K562 (cell line): ENCODE data around the gene LRP1B. TPM values are rescaled to one million over a fixed set of nuclear protein-coding genes. Genes with fewer than 3 reads are reported as not detected.

Experiments used
- ATAC-seq: fragments of 200-7000 bp; cut with Tn5 transposase; 3 replicates; pipeline ENCODE4 v1.9.1; 2020; ENCODE audit warnings: moderate library complexity
- BruUV-seq: library from RNA; stranded (reverse); fragments of 400-500 nt; replicated peaks from 2 replicates; lab custom pipeline; 2021; lab: Mats Ljungman, UMichigan
- CTCF ChIA-PET: fragments of 300-600 bp; formaldehyde crosslinking; extraction: SDS; loops from one replicate; lab custom pipeline; 2021; ENCODE audit warnings: low intra/inter-chr PET ratio; lab: Yijun Ruan, JAX
- POLR2A ChIA-PET: fragments of 300-600, 350-650 bp; sonication (Branson Sonifier 250); formaldehyde crosslinking; extraction: SDS; loops from one replicate; lab custom pipeline; 2021; ENCODE audit warnings: antibody characterized with exemption, inconsistent platforms; lab: Yijun Ruan, JAX
- DNase-seq, 4 experiments: peaks; one replicate each; pipeline versions ENCODE4 v3.0.0 to v3.0.0-alpha.2; 2011 to 2018; ENCODE audit warnings: low spot score in 3 of 4, mixed read lengths in 3 of 4; ENCODE audit errors: extremely low read depth in 1 of 4
- FAIRE-seq: peaks from 2 replicates; lab custom pipeline; 2011; peaks lifted over from hg19 to GRCh38; lab: Jason Lieb, UNC
- H2AFZ ChIP-seq: 2 replicates; pipeline ENCODE4 v1.6.0; 2011; ENCODE audit warnings: low read depth, low read length, control low read depth, inconsistent platforms
- H3K27ac ChIP-seq: fragments of 200-600 bp; 3 replicates; pipeline ENCODE4 v1.8.0; 2011; ENCODE audit warnings: low read depth, mild to moderate bottlenecking, control low read depth, inconsistent platforms, low read length, moderate library complexity, mixed read lengths; ENCODE audit errors: extremely low read depth
- H3K27me3 ChIP-seq, 2 experiments: fragments of 300-600 bp in 1 of 2; 2 replicates in 1 of 2; 3 replicates in 1 of 2; pipeline versions ENCODE4 v1.6.0 to v1.8.0; 2011; ENCODE audit warnings: inconsistent platforms in 2 of 2, low read length in 2 of 2, mild to moderate bottlenecking in 1 of 2, mixed read lengths in 1 of 2, moderate library complexity in 1 of 2; ENCODE audit not compliant: control insufficient read depth in 2 of 2, insufficient read depth in 2 of 2
- H3K36me3 ChIP-seq: fragments of 300-600 bp; 3 replicates; pipeline ENCODE4 v1.8.0; 2011; ENCODE audit warnings: mild to moderate bottlenecking, low read length, inconsistent platforms; ENCODE audit not compliant: control insufficient read depth, insufficient read depth
- H3K4me1 ChIP-seq, 2 experiments: fragments of 200-600 bp in 1 of 2; replicated peaks in 1 of 2; 2 replicates in 1 of 2; 3 replicates in 1 of 2; pipeline versions ENCODE4 v1.5.1 to v1.8.0; 2011; ENCODE audit warnings: inconsistent platforms in 2 of 2, low read length in 2 of 2, mild to moderate bottlenecking in 1 of 2, mixed read lengths in 1 of 2, moderate library complexity in 1 of 2; ENCODE audit not compliant: control insufficient read depth in 2 of 2, insufficient read depth in 2 of 2
- H3K4me2 ChIP-seq: 2 replicates; pipeline ENCODE4 v1.6.1; 2011; ENCODE audit warnings: low read length, control low read depth, inconsistent platforms, mixed read lengths; ENCODE audit not compliant: insufficient read depth
- H3K4me3 ChIP-seq: fragments of 200-600 bp; sonication (generic), shearing (Covaris generic); 2 replicates; pipeline ENCODE4 v1.5.1; 2016; ENCODE audit warnings: control low read depth, inconsistent platforms
- H3K79me2 ChIP-seq: fragments of 200-600 bp; 3 replicates; pipeline ENCODE4 v1.8.0; 2011; ENCODE audit warnings: low read length, inconsistent platforms; ENCODE audit not compliant: control insufficient read depth, insufficient read depth
- H3K9ac ChIP-seq, 2 experiments: 2 replicates each; pipeline versions ENCODE4 v1.6.0 to v1.6.1; 2011; ENCODE audit warnings: low read depth in 2 of 2, low read length in 2 of 2, control low read depth in 1 of 2, inconsistent platforms in 1 of 2, mild to moderate bottlenecking in 1 of 2, mixed read lengths in 1 of 2; ENCODE audit not compliant: insufficient read depth in 1 of 2
- H3K9me1 ChIP-seq: one replicate; pipeline ENCODE4 v1.6.0; 2011; ENCODE audit warnings: inconsistent platforms, mild to moderate bottlenecking, low read length, moderate library complexity; ENCODE audit not compliant: control insufficient read depth, insufficient read depth
- H3K9me3 ChIP-seq: replicated peaks from 2 replicates; pipeline ENCODE4 v1.5.1; 2011; ENCODE audit warnings: low read depth, low read length, inconsistent platforms; ENCODE audit not compliant: control insufficient read depth, insufficient read depth
- H4K20me1 ChIP-seq: replicated peaks from 2 replicates; pipeline ENCODE4 v1.6.1; 2011; ENCODE audit warnings: low read length, inconsistent platforms, mixed read lengths; ENCODE audit not compliant: control insufficient read depth, insufficient read depth
- CAMTA2 ChIP-seq: fragments of 250-450 bp; sonication (Bioruptor Pico); conservative IDR thresholded peaks from 2 replicates; pipeline ENCODE4 v1.5.1; 2022
- CC2D1A ChIP-seq: fragments of 450-650 bp; IDR thresholded peaks from 2 replicates; pipeline ENCODE4 v1.6.1; 2017; ENCODE audit warnings: mild to moderate bottlenecking
- ELF4 ChIP-seq: fragments of 450-650 bp; formaldehyde crosslinking; IDR thresholded peaks from 2 replicates; pipeline ENCODE4 v1.4.0; 2022; ENCODE audit warnings: missing genetic modification characterization
- EP300 ChIP-seq: IDR thresholded peaks from 2 replicates; pipeline ENCODE4 v1.6.1; 2012; ENCODE audit warnings: low read length, improper control_type of control experiment
- FIP1L1 ChIP-seq: fragments of 200-400 bp; formaldehyde crosslinking; IDR thresholded peaks from 2 replicates; pipeline ENCODE4 v1.6.1; 2018; ENCODE audit warnings: mild to moderate bottlenecking, low read depth, low read length; ENCODE audit not compliant: poor library complexity, severe bottlenecking
- GMEB1 ChIP-seq: fragments of 250-450 bp; sonication (Bioruptor Pico); IDR thresholded peaks from 2 replicates; pipeline ENCODE4 v1.4.0; 2020; ENCODE audit warnings: mild to moderate bottlenecking
- ZKSCAN3 ChIP-seq: fragments of 250-450 bp; sonication (Bioruptor Pico); IDR thresholded peaks from 2 replicates; pipeline ENCODE4 v1.4.0; 2020
- ZNF175 ChIP-seq: fragments of 200-800 bp; sonication (Bioruptor generic); IDR thresholded peaks from 2 replicates; pipeline ENCODE4 v1.6.1; 2016; ENCODE audit warnings: low read depth, mild to moderate bottlenecking, missing genetic modification characterization, missing compliant biosample characterization
- ZNF518B ChIP-seq: fragments of 250-450 bp; sonication (Bioruptor Pico); IDR thresholded peaks from 2 replicates; pipeline ENCODE4 v1.5.0; 2021; ENCODE audit warnings: mild to moderate bottlenecking, moderate library complexity
- ZNF76 ChIP-seq: fragments of 250-450 bp; sonication (Bioruptor Pico); IDR thresholded peaks from 2 replicates; pipeline ENCODE4 v1.4.0; 2020; ENCODE audit warnings: mild to moderate bottlenecking, moderate library complexity, borderline replicate concordance
- in situ Hi-C: fragments of 300-500 bp; cut with MboI; formaldehyde crosslinking; loops from 4 replicates; pipeline ENCODE4 v1.15.0; 2018; ENCODE audit warnings: inconsistent platforms, mixed read lengths
- intact Hi-C: fragments of 100-400 bp; cut with micrococcal nuclease; formaldehyde crosslinking; loops from 2 replicates; pipeline ENCODE4 v1.14.2; 2022
- polyA plus RNA-seq, 8 experiments: library from polyadenylated mRNA; depleted of rRNA in 4 of 8; stranded (reverse) in 5 of 8; unstranded in 3 of 8; fragments of >200 nt; fragmentation: Nextera tagmentation in 2 of 8; fragmentation: Illumina TruSeq in 1 of 8; extraction: Ambion mirVana in 2 of 8; extraction: Trizol in 1 of 8; gene quantifications; 2 replicates each; pipeline versions ENCODE4 v1.2.1 to v1.2.3, GENCODE V29; 2011 to 2014; ENCODE audit warnings: inconsistent platforms in 1 of 8, missing spikeins in 1 of 8
- total RNA-seq, 7 experiments: library from RNA; depleted of rRNA in 6 of 7; stranded (reverse); fragments of >200 nt in 6 of 7; fragmentation: Illumina TruSeq in 2 of 7; extraction: Trizol in 2 of 7; gene quantifications; 2 replicates each; pipeline versions ENCODE4 v1.2.1 to v1.2.3, GENCODE V29; 2011 to 2021; ENCODE audit warnings: low replicate concordance in 1 of 7

LRP1B gene
- total and polyA plus RNA-seq, 9 of the 15 experiments (the other 6 are each of a cell fraction or from before 2014, with no cell fraction given), result not detected

GRCh38 chr2:140873915-140874531, 1256.8 kb downstream of the LRP1B start:
- H3K9me3 ChIP-seq, result no peaks in the 10 kb centered on the region
- H3K9me1 ChIP-seq, result no peaks in the 10 kb centered on the region
- no peak overlapping the region for H2AFZ ChIP-seq
- H3K27ac ChIP-seq, result no peak overlapping the region
- no peak for TF ChIP-seq EP300
- TF ChIP-seq CAMTA2 (CRISPR knock-in tag), result no peak
- no peak for TF ChIP-seq GMEB1 (CRISPR knock-in tag)
- TF ChIP-seq ZNF518B (CRISPR knock-in tag), result no peak
- no peak for TF ChIP-seq ZNF76 (CRISPR knock-in tag)
- no peak for TF ChIP-seq CC2D1A
- no peak for TF ChIP-seq ELF4 (CRISPR knock-in tag)
- no peak for TF ChIP-seq FIP1L1
- no peak for TF ChIP-seq ZKSCAN3
- TF ChIP-seq ZNF175 (CRISPR knock-in tag), result no peak
- ChIA-PET POLR2A (no interaction called here), CTCF (no interaction called here)
- FAIRE-seq (no peak), DNase-seq (no peak), ATAC-seq (no peak)
- no peaks in the 10 kb centered on the region for H3K79me2 ChIP-seq
- H3K4me2 ChIP-seq, result no peak overlapping the region
- no peaks in the 10 kb centered on the region for H4K20me1 ChIP-seq
- no peak overlapping the region for H3K4me3 ChIP-seq
- no peaks in the 10 kb centered on the region for H3K36me3 ChIP-seq
- in situ Hi-C loops (no loop called here), intact Hi-C loops (no loop called here)
- H3K27me3 ChIP-seq, result no peaks in the 10 kb centered on the region
- no TSS peak for BruUV-seq
- H3K4me1 ChIP-seq, result no peaks in the 10 kb centered on the region
- H3K9ac ChIP-seq, result no peak overlapping the region
